Measurements from ENCODE around the gene KRT71.

KRT71 gene

GRCh38 chr12:52496054-52496453, 56.9 kb downstream of the KRT71 start:
- DNase-seq (ENCODE audit: low read depth): no peak

- no peak for DNase-seq (ENCODE audit: low read depth)
These were observed 57.6 kb downstream of the KRT71 start for GRCh38 chr12:52495389-52495788.

DNA sequence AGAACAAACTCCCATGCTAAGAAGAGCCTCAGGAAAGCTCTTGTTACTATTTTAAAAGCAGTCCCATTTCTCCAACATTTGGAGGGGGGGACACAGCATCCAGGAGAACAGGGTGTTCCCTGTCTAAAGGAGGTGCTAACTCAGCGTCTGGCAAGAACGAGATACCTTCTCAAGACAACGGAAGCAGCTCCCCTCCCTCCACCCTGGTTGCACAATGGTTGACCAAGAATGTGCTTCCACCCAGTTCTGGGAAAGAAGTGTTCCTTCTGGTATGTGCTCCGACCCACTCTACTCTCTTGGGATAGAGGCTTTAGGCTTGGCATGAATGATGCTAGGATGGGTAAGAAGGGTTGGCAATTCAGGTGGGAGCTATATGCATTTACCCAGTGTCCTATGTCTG, 58.4 kb downstream of the KRT71 start:
- no peak for DNase-seq (ENCODE audit: low read depth)

- no peak for DNase-seq (ENCODE audit: low read depth)
These were observed 58.8 kb downstream of the KRT71 start for GRCh38 chr12:52494100-52494499.

Data from stromal cell of bone marrow (primary cell).